HTERT RPE-1 (cell line): ENCODE data around the gene TNS4.

ENCODE experiments used
- in situ Hi-C: fragments of 300-500 bp; cut with MboI; formaldehyde crosslinking; loops from 4 replicates; pipeline ENCODE4 v1.14.3; 2020; ENCODE audit warnings: low sequenced_read_pairs

The TNS4 gene

DNA sequence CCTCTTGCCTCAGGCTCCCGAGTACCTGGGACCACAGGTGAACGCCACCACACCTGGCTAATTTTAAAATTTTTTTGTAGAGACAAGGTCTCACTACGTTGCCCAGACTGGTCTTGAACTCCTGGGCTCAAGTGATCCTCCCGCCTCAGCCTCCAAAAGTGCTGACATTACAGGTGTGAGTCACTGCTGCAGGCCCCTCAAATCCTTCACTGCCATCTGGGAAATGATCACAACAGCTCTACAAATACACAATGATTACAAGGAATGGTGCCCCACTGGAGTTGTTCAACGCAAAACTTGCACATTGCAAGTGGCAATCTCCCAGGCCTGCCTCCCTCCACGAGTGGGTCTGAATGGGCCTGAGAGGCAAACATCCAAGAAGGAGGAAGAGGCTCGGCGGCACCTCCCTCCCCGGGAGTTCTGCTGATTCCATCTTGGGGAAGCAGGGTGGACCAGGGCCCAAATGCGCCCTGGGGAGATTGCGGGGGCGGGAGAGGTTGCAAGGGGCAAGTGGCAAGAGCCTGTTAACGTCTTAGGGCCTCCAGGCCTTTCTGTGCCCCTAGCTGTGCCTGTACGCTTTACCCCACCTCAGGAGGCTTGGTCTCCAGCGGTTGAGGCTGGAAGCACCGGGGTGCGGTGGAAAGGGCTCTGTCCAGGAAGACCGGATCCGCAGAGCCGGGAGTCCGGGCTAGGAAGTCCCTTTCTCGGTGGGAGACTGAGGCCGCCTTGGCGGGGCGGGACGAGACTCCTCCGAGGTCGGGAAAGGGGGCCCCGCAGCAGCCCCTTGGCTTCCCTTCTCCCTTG, 58.8 kb downstream of the TNS4 start:
- in situ Hi-C loops: no loop called here

DNA sequence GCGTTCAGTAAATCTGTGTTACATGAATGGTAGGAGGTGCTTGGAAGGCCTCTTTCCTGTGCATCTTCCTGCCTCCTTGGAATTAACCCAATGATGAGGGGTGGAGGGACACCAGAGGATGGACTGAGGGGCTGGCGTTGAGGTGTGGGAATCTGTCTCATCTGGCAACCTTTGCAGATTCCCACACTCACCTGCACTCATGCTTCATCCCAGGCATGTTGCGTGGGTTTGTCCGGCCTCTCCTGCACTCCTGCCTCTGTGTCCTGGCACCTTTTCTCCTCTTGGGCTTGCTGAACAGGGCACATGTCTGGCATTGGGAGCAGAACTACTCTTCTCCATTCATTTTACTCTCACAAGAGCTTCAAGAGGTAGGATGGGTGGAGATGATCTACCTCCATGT, 61.3 kb downstream of the TNS4 start:
- in situ Hi-C loops: no loop called here

DNA sequence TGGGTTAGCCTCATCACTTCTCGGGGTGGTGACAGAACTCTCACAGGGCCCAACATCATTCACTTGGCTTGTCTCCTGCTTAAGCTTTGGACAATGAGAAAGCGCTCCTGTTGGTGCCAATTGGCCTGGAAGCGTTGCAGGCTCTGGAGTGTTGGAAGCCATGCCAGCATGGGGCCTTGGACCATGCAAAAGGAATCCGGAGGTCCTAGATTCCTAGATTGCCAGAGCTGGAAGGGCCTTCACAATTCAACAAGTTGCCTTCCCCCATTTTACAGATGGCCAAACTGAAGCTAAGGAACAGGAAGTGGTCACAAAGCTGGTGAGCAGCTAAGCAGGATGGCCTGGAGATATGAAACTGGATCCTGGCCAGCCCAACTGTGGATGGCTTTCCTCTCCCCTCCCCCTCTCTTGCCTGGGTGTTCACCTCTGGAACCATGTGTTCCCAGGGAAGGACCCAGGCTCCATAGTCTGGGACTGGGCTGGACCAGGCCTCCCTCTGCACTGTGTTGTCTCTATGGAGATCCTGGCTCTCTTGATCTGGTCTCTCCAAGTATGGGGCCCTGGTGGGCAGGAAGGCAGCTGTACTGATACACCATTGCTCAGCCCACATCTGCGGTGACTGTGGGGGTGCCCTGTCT, 64.2 kb downstream of the TNS4 start:
- in situ Hi-C loops: no loop called here

DNA sequence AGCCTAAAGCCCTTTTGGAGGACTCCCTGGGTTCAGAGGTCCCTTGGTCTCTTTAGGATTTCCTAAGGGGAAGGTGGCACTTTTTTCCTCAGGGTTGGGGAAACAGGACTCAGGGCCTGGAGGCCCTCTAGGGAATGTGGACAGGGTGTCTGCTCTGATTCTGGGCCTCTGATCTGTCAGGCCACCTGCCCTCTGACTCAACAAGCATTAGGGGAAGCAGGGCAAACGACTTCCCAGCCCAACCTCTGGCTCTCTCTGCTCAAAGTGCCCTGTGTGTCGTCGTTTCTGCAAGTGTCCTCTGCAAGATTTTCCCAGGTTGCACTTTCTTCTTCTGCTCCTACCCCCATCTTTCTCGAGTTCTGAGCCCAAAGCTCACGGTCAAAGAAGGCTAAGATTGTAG, 64.8 kb downstream of the TNS4 start:
- in situ Hi-C loops: no loop called here

DNA sequence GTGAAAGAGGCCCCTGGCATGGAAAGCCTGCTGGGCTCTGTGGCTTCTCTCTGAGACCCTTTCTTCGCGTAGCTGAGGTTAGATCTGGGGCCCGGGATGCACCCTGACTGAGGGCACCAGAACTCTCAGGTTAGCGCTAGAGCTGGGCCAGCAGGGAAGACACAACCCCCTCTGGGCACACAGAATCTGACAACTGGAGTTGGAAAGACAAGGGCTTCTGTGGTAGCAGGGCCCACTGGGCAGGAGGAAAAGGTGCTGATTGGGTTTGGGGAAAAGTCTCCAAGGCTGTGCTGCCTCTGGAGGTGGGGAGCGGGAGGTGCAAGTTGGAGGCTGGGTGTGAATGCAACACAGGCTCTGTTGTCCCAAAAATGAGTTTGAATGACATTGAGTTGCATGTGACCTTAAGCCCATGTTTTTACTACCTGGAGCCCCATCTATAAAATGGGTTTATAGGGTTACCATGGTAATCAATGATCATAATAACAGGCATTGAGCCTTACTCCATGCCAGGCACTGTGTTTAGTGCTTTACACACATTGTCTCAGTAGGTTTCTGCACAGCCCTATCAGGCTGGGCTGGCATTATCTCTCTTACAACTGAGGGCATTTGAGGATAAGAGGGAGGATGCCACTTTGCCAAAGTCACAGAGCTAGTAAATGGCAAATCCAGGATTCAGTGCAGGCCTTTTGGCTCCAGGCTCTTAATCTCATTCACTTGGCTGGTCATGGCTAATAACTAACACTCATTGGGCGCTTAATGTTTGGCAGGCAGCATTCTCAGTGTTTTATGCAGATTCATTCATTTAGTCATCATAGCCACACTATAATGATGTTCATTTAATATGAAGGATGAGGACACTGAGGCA, 67.6 kb downstream of the TNS4 start:
- in situ Hi-C loops: no loop called here

DNA sequence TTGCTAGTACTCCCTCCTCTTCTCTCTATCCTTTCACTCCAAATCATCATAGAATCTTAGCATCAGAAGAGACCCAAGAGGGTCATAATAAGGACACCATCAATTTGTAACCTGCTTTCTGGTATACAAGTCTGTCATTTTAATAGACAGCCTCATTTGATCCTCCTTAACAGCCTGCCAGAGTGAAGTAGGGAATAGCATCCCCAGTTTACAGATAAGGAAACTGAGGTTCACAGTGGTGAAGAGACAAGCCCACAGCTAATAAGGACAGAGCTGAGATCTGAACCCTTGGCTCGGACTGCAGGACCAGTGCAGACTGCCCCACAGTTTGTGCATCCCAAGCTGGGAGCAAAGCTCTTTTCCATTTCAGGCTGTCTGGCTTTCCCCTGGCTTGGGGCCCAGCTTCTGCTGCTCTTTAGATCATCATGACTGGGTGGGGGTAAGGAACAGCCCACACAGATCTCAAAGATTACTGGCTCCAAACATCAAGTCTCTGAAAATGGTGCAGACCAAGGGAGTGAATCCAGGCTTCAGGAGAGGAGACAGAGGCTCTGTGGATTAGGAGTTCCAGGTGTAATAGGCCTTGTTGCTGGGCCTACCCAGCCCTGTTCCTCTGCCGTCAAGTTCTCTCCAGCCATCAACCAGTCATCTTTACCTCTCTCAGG, 68.4 kb downstream of the TNS4 start:
- in situ Hi-C loops: no loop called here

DNA sequence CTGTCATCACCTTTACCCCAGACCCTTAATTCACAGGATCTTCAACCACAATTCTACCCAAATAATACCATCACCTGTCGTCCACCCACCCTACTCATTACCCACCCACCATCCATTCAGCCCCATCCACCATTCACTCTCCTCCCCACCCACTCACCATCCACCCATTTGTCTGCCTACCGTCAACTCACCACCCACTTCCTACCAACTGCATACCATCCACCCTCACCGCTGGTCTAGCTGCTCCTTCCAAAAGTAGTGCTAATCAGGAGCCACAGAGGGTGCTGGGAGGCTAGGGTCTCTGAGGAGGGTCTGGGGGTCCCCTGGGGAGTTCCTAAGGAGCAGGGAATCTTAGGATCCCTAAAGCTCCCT, 70.2 kb downstream of the TNS4 start:
- in situ Hi-C loops: no loop called here

DNA sequence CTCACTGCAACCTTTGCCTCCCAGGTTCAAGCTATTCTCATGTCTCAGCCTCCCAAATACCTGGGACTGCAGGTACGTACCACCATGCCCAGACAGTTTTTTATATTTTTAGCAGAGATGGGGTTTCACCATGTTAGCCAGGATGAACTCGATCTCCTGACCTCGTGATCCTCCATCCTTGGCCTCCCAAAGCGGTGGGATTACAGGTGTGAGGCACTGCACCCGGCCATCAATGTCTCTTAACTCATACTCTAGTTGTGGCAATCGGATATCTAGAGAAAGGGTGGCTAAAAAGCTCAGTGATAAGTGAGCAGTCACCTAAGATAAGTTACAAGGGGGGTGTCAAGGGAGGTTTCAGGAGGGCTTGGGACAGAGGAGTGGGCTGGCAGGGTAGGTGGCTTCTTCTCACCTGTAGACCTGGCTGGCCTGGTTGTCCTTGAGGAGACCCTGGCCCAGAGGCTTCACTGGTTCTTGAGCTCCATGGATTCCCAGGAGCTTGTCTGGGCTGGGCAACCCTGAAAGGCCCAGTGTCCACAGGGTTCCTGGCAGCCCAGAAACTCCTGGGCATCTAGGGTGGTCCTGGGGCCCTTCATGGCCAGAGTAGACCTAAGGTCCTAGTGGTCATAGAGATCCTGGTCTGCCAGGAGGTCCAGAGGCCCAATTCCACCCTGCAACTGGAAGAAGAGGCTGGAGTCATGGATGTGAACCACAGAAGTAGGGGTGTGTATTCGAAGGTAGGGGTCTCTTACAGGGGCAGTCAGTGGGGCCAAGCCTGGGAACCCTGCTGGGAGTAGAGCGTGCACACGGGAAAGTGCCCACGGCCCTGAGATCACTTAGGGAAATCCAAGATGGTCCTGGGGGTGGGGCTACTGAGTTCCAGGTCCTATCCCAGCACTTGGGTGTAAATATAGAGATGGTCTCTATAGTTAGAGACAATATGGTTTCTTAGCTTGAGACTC, 70.9 kb downstream of the TNS4 start:
- in situ Hi-C loops: no loop called here

DNA sequence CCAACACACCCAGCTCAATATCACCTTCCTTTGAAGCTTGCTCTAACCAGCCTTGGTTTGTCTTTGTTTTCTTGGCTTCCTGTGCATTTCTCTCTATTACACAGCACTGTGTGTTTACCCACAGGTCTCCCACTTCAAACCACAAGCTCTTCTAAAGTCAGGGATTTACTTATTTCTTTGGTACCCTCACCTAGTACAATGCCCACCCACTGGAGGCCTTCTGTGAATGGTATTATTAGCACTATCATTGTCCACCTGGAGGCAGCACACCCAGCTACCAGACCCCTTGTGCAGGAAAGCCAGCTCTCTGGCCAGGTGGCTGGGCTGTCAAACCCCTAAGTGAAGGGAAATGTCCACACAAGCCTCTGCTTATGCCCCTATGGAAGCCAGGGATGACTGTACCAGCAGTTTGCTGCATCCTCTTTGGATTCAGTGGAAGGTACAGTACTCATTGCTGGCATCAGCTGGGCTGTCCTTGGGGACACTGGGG, 74.4 kb downstream of the TNS4 start:
- in situ Hi-C loops: no loop called here
